ENCODE data around the gene KRT83. TPM values are rescaled to one million over a fixed set of nuclear protein-coding genes. Genes with fewer than 3 reads are reported as not detected.
A peak's percentile ranks its signal among the peaks of the same experiment; 100 is the strongest.

Gene KRT83
- total and polyA plus RNA-seq, 11 donors, result not detected

DNA sequence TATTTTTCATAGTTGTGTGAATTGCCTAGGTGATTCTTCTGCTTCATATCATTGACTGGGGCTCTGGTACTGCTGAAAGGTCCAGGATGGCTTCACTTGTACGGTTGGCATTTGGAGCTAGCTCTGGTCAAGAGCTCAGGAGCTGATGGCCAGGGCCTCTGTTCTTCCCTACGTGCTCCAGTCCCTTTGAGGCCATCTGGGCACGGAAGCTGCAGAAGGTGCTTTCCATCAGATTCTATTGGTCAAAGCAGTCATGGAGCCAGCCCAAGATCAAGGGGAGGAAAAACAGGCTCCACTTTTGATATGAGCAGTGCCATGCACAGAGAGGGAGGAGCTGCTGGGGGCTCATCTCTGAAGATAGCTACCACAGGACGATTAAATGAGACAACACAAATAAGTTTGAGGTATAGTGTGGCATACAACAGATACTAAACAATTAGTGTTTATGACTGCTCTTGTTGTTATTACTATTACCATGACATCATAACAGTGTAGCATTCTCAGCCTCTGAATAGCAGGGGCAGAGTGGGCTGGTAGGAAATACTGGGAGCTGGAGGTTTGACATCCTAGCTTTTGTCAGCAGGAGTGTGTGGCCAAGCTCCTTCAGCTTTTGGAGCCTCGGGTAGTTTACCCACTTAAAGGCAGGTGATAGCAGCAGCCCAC is 10.4 kb downstream of the KRT83 start:
- no peak overlapping the region for H3K27ac ChIP-seq
- DNase-seq (no peak), ATAC-seq (no peak)
- intact Hi-C loops (cut with DNase I), result no loop called here
- TF ChIP-seq, protein P1, sequence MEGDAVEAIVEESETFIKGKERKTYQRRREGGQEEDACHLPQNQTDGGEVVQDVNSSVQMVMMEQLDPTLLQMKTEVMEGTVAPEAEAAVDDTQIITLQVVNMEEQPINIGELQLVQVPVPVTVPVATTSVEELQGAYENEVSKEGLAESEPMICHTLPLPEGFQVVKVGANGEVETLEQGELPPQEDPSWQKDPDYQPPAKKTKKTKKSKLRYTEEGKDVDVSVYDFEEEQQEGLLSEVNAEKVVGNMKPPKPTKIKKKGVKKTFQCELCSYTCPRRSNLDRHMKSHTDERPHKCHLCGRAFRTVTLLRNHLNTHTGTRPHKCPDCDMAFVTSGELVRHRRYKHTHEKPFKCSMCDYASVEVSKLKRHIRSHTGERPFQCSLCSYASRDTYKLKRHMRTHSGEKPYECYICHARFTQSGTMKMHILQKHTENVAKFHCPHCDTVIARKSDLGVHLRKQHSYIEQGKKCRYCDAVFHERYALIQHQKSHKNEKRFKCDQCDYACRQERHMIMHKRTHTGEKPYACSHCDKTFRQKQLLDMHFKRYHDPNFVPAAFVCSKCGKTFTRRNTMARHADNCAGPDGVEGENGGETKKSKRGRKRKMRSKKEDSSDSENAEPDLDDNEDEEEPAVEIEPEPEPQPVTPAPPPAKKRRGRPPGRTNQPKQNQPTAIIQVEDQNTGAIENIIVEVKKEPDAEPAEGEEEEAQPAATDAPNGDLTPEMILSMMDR (IDR thresholded peaks at IDR 0.05), result no peak
- no peak for TF ChIP-seq POLR2A (IDR thresholded peaks at IDR 0.05)
- no peaks in the 10 kb centered on the region for H3K36me3 ChIP-seq
- peaks cover 0 to 19% (median 0%) of the 10 kb centered on the region in 12 donors for H3K4me1 ChIP-seq
- H3K9me3 ChIP-seq, result no peaks in the 10 kb centered on the region
- H3K4me3 ChIP-seq, result no peak overlapping the region
- peaks cover 0 to 45% (median 11%) of the 10 kb centered on the region in 9 donors for H3K27me3 ChIP-seq
- WGBS, 4 donors, result 57 to 71% (median 67%) methylated on average over 5 of the region's 5 CpGs

DNA sequence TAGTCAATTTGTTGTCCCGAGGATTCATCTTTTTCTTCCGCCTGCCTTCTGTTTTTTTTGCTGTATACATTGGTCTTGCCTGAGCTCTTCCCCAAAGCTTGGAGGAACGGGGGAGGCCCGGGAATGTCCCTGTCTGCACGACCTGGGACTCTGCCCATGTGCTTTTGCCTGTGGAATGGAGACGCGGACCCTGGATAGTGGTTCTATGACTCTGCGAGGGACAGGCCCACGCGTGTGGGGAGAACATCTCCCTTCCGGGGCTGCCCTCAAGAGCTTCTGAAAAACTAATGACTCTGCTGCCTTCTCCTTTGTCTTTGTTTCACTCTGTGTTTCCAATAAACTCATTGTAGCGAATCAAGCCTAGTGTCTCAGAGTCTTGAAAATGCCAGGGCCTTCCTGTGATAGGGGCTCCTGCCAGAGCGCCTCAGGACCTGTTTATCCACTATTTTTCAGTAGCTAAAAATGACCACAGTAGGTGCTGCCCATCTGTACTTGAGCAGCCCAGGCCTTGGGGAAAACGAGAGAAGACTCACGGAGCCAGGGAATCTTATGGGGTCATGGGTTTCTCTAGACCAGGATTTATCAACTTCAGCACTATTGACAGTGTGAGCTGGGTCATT is 12.3 kb downstream of the KRT83 start:
- Histone ChIP-seq H3K27ac (peak overlapping the region in 1 of 12 donors; percentile 30), H3K4me1 (peaks cover 0 to 19% (median 0%) of the 10 kb centered on the region in 12 donors), H3K4me3 (peak overlapping the region; percentile 8 to 58 (median 45)), H3K27me3 (peaks cover 0 to 48% (median 11%) of the 10 kb centered on the region in 9 donors), H3K36me3 (no peaks in the 10 kb centered on the region), H3K9me3 (no peaks in the 10 kb centered on the region)
- DNase-seq (no peak), ATAC-seq (no peak)
- 47 to 51% (median 48%) methylated on average over 13 to 15 of the region's 15 CpGs for WGBS, 4 donors
- TF ChIP-seq, protein P1 (IDR thresholded peaks at IDR 0.05), result no peak
- TF ChIP-seq POLR2A (IDR thresholded peaks at IDR 0.05), result no peak
- intact Hi-C loops (cut with DNase I), result no loop called here

DNA sequence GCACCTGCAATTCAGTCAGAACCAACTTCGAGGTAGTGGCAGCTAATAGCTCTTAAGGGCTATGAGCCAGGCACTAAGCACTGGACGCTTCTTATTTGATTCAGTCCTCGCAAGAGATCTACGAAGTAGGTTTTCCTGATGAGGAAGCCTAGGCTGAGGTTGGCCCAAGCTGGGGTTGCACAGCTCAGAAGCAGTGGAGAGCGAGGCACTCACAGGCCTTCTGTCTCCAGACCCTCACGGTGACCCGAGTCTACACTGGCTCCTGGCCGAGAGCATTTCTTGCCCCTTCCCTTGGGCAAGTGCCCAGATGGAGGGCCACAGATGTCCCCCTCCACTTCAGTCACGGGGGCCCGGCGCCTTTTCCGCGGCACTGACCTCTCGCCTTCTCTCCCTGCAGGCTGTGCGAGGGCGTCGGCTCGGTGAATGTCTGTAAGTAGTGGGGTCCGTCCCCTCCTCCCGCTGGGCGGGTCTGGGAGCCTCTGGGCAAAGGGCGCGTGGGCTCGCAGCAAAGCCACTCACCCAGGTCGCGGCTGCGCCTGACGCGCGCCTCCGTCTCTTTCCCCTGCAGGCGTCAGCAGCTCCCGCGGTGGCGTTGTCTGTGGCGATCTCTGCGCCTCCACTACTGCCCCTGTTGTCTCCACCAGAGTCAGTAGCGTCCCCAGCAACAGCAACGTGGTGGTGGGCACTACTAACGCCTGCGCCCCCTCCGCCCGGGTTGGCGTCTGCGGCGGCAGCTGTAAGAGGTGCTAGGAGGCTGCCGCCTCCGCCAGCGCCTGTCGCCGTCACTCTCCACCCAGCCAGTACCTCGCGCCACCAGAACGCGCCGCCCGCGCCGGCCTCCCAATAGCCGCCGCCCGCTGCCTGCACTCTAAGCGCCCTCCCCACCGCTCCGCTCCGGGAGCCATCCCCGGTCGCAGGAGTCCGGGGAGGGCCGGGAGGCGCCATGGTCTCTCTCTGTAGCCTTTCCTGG is 13.1 kb downstream of the KRT83 start:
- Histone ChIP-seq H3K27ac (peak overlapping the region in 1 of 12 donors; percentile 30), H3K36me3 (no peaks in the 10 kb centered on the region), H3K27me3 (peaks cover 0 to 45% (median 11%) of the 10 kb centered on the region in 9 donors), H3K4me3 (peak overlapping the region; percentile 8 to 58 (median 45)), H3K9me3 (no peaks in the 10 kb centered on the region), H3K4me1 (peaks cover 0 to 19% (median 0%) of the 10 kb centered on the region in 12 donors)
- ATAC-seq (peak; percentile 74 to 93 (median 87)), DNase-seq (peak in 4 of 5 donors; percentile 37 to 56 (median 42))
- intact Hi-C loops (cut with DNase I), result no loop called here
- TF ChIP-seq, protein P1 (IDR thresholded peaks at IDR 0.05), result peak in 7 of 12 donors; percentile 12 to 34 (median 19)
- TF ChIP-seq POLR2A (IDR thresholded peaks at IDR 0.05), result no peak
- WGBS, 4 donors, result 7 to 13% (median 9%) methylated on average over 45 to 71 of the region's 71 CpGs
